ENCODE data around the gene PTPRO. TPM values are rescaled to one million over a fixed set of nuclear protein-coding genes. Genes with fewer than 3 reads are reported as not detected.

PTPRO gene
- total RNA-seq, 1 experiment from 2014 or later: 0.52 TPM

DNA sequence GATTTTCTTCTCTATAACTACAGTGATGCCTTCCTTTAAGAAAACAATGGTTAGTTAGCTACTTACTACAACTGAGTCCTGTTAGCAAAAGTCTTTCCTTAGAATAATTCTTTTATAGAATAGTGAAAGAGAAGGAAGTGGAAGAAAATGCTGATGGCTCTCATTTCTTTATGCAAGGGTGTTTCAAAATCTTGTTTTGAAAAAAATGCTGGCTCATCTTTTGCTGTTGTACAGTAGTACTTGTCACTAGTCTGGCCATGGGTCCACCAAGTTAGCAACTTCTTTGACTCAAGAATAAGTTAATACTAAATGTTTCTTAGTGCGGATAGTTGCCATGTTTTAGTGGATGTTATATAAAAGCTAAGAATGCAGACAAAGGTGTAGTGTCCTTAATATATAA is 225.4 kb downstream of the PTPRO start:
- Histone ChIP-seq H3T11ph (ENCODE audit: low read length) (no peak overlapping the region), H3K18ac (ENCODE audit: insufficient read length, low read depth, low read length) (no peak overlapping the region), H3K56ac (ENCODE audit: insufficient read length, low read depth, low read length) (no peak overlapping the region), H3K9ac (ENCODE audit: extremely low read depth, insufficient read length, low read length) (no peak overlapping the region), H2BK15ac (ENCODE audit: low read depth, low read length) (no peak overlapping the region), H3K23me2 (ENCODE audit: insufficient read length, low read depth, low read length, poor library complexity, severe bottlenecking) (no peaks in the 10 kb centered on the region), H3K79me2 (ENCODE audit: insufficient read depth, low read length) (no peaks in the 10 kb centered on the region), H3K27me3 (ENCODE audit: insufficient read depth, low read length) (no peaks in the 10 kb centered on the region), H4K5ac (ENCODE audit: insufficient read length, low read depth, low read length) (no peak overlapping the region), H2AK5ac (ENCODE audit: insufficient read length, low read length) (no peak overlapping the region), H3K14ac (ENCODE audit: insufficient read depth, low read length) (no peak overlapping the region), H3K9me3 (ENCODE audit: control insufficient read depth, low read depth, low read length) (no peaks in the 10 kb centered on the region), H3K23ac (ENCODE audit: insufficient read length, low read depth, low read length) (no peak overlapping the region), H3K27ac (ENCODE audit: insufficient read length, low read depth, low read length) (no peak overlapping the region), H2BK20ac (ENCODE audit: low read depth, low read length, poor library complexity, severe bottlenecking) (no peak overlapping the region), H2BK5ac (ENCODE audit: insufficient read length, low read length) (no peak overlapping the region), H2BK12ac (ENCODE audit: insufficient read length, low read depth, low read length) (no peak overlapping the region), H4K20me1 (ENCODE audit: control insufficient read depth, insufficient read depth, insufficient read length) (no peaks in the 10 kb centered on the region), H4K8ac (replicated peaks; ENCODE audit: insufficient read length, low read depth, low read length) (no peak overlapping the region), H2AFZ (ENCODE audit: low read length) (no peak overlapping the region), H3K79me1 (ENCODE audit: insufficient read depth, low read depth, low read length, poor library complexity, severe bottlenecking) (no peaks in the 10 kb centered on the region), H3K4me2 (ENCODE audit: insufficient read depth, insufficient read length, low read length) (no peak overlapping the region), H3K4ac (ENCODE audit: low read depth, low read length) (no peak overlapping the region), H3K4me1 (ENCODE audit: insufficient read depth, low read length) (no peaks in the 10 kb centered on the region), H2BK120ac (ENCODE audit: low read depth, low read length, poor library complexity, severe bottlenecking) (no peak overlapping the region), H4K91ac (ENCODE audit: insufficient read length, low read depth, low read length) (no peak overlapping the region)
- DNase-seq: no peak
- Mint-ChIP-seq H3K4me3 (no peak overlapping the region), H3K9me3 (no peaks in the 10 kb centered on the region), H3K27me3 (ENCODE audit: low read depth) (peaks cover 2% of the 10 kb centered on the region; the same call in 1 of the 2 replicates), H3K4me1 (no peaks in the 10 kb centered on the region), H3K36me3 (ENCODE audit: insufficient read depth in 1 of 3, low read depth in 3 of 3) (no peaks in the 10 kb centered on the region), H3K27ac (no peak overlapping the region)
- no CpG with 5 or more reads among the region's 1 CpG for WGBS (ENCODE audit: extremely low coverage, insufficient read length, low lambda C conversion rate)
- no peak for TF ChIP-seq CTCF (conservative IDR thresholded peaks at IDR 0.05)

Measured in H9 (cell line).